Activated CD4-positive, alpha-beta T cell treated with anti-CD3 and anti-CD28 coated beads, Interleukin-2, amount 10 ng/mL, durations not matched to agents 7 days and 5 days (primary cell): ENCODE results near the gene OGFOD3. TPM values are rescaled to one million over a fixed set of nuclear protein-coding genes. Genes with fewer than 3 reads are reported as not detected.
"Not testable (repeated sequence)": the region's sequence is repeated elsewhere in the genome, so short reads cannot be mapped to it uniquely, and the experiment has no call there.

Source experiments
- CTCF ChIA-PET: fragments of 350-600 bp; sonication (Branson Sonifier 250); formaldehyde crosslinking; loops from one replicate; lab custom pipeline; 2021; ENCODE audit warnings: antibody characterized with exemption; lab: Charles Lee
- POLR2A ChIA-PET: fragments of 350-600 bp; sonication (Branson Sonifier 250); formaldehyde crosslinking; loops from one replicate; lab custom pipeline; 2021; ENCODE audit warnings: antibody characterized with exemption; lab: Charles Lee
- DNase-seq: peaks from one replicate; pipeline ENCODE4 v3.0.0-alpha.2; 2020
- H3K27ac Mint-ChIP-seq: one replicate; pipeline ENCODE4 v1.8.0; 2021; ENCODE audit warnings: mild to moderate bottlenecking, moderate library complexity, mixed read lengths
- H3K27me3 Mint-ChIP-seq: one replicate; pipeline ENCODE4 v1.8.0; 2021; ENCODE audit warnings: mixed read lengths
- H3K36me3 Mint-ChIP-seq: one replicate; pipeline ENCODE4 v1.8.0; 2021; ENCODE audit warnings: low read depth, mixed read lengths
- H3K4me1 Mint-ChIP-seq: one replicate; pipeline ENCODE4 v1.8.0; 2021; ENCODE audit warnings: mixed read lengths
- H3K4me3 Mint-ChIP-seq: one replicate; pipeline ENCODE4 v1.8.0; 2021; ENCODE audit warnings: mild to moderate bottlenecking, moderate library complexity, mixed read lengths
- H3K9me3 Mint-ChIP-seq: one replicate; pipeline ENCODE4 v1.8.0; 2021; ENCODE audit warnings: mixed read lengths
- total RNA-seq, 2 experiments: library from RNA; stranded (reverse); gene quantifications; one replicate each; pipeline ENCODE4 v1.2.3, GENCODE V29; 2021

Gene OGFOD3
- total RNA-seq, 2 experiments from 2014 or later = 23.8 to 28.0 TPM

GRCh38 chr17:82355770-82356427, 62.5 kb downstream of the OGFOD3 start:
- CTCF ChIA-PET = no interaction called here
- DNase-seq = no peak
- H3K4me1 Mint-ChIP-seq = peaks cover 9% of the 10 kb centered on the region
- H3K36me3 Mint-ChIP-seq = no peaks in the 10 kb centered on the region
- POLR2A ChIA-PET = interaction anchor here (0.8 kb wide), 1 partner anchor 208 kb away, joined by 3 read pairs; no protein-coding TSS in a partner anchor
- no peaks in the 10 kb centered on the region for H3K9me3 Mint-ChIP-seq
- H3K4me3 Mint-ChIP-seq = no peak overlapping the region
- peaks cover 9% of the 10 kb centered on the region for H3K27me3 Mint-ChIP-seq
- H3K27ac Mint-ChIP-seq = no peak overlapping the region

- Mint-ChIP-seq H3K27ac (no peak overlapping the region), H3K9me3 (no peaks in the 10 kb centered on the region), H3K4me3 (no peak overlapping the region), H3K4me1 (peaks cover 9% of the 10 kb centered on the region), H3K36me3 (no peaks in the 10 kb centered on the region), H3K27me3 (peaks cover 9% of the 10 kb centered on the region)
- ChIA-PET CTCF (no interaction called here), POLR2A (interaction anchor here (0.8 kb wide), 1 partner anchor 209 kb away, joined by 3 read pairs; no protein-coding TSS in a partner anchor)
- DNase-seq = no peak
Measured at GRCh38 chr17:82354804-82355308, 63.5 kb downstream of the OGFOD3 start.

- H3K4me1 Mint-ChIP-seq = peaks cover 6% of the 10 kb centered on the region
- ChIA-PET CTCF (interaction anchor here (0.7 kb wide), 1 partner anchor 139 kb away, joined by 3 read pairs; no protein-coding TSS in a partner anchor), POLR2A (no interaction called here)
- no peak overlapping the region for H3K4me3 Mint-ChIP-seq
- no peak for DNase-seq
- no peaks in the 10 kb centered on the region for H3K9me3 Mint-ChIP-seq
- H3K27ac Mint-ChIP-seq = no peak overlapping the region
- H3K27me3 Mint-ChIP-seq = peaks cover 7% of the 10 kb centered on the region
- H3K36me3 Mint-ChIP-seq = no peaks in the 10 kb centered on the region
Measured at GRCh38 chr17:82353484-82353883, 64.9 kb downstream of the OGFOD3 start.

GRCh38 chr17:82351713-82352488, 66.5 kb downstream of the OGFOD3 start:
- Mint-ChIP-seq H3K36me3 (no peaks in the 10 kb centered on the region), H3K9me3 (no peaks in the 10 kb centered on the region), H3K27me3 (peaks cover 7% of the 10 kb centered on the region), H3K27ac (no peak overlapping the region), H3K4me1 (peaks cover under 1% of the 10 kb centered on the region), H3K4me3 (no peak overlapping the region)
- peak; percentile 89 for DNase-seq
- ChIA-PET POLR2A (no interaction called here), CTCF (interaction anchor here (0.8 to 2.7 kb wide), 9 partner anchors 7 to 321 kb away, joined by 3 to 13 read pairs (median 4); no protein-coding TSS in a partner anchor)

GRCh38 chr17:82351254-82351712, 67.1 kb downstream of the OGFOD3 start:
- POLR2A ChIA-PET = no interaction called here

GRCh38 chr17:82350182-82351030, 68.0 kb downstream of the OGFOD3 start:
- Mint-ChIP-seq H3K36me3 (no peaks in the 10 kb centered on the region), H3K27me3 (peaks cover 5% of the 10 kb centered on the region), H3K4me3 (no peak overlapping the region), H3K27ac (no peak overlapping the region), H3K9me3 (no peaks in the 10 kb centered on the region), H3K4me1 (peaks cover 7% of the 10 kb centered on the region)
- ChIA-PET CTCF (interaction anchor here (0.6 to 2.7 kb wide), 12 partner anchors 12 to 493 kb away, joined by 3 to 13 read pairs (median 3); partner anchors contain the start of gene UTS2R), POLR2A (no interaction called here)
- DNase-seq = peak; percentile 49

More at GRCh38 chr17:82351254-82351712, 67.1 kb downstream of the OGFOD3 start:
- no peak for DNase-seq
- Mint-ChIP-seq H3K4me1 (peaks cover 6% of the 10 kb centered on the region), H3K9me3 (no peaks in the 10 kb centered on the region), H3K27me3 (peaks cover 7% of the 10 kb centered on the region), H3K36me3 (no peaks in the 10 kb centered on the region), H3K4me3 (no peak overlapping the region), H3K27ac (no peak overlapping the region)
- CTCF ChIA-PET = interaction anchor here (0.6 to 2.7 kb wide), 10 partner anchors 12 to 492 kb away, joined by 3 to 13 read pairs (median 4); no protein-coding TSS in a partner anchor

- ChIA-PET POLR2A (interaction anchor here (0.6 kb wide), 1 partner anchor 68 kb away, joined by 3 read pairs; no protein-coding TSS in a partner anchor), CTCF (interaction anchor here (1.1 to 1.2 kb wide), 2 partner anchors 15 to 23 kb away, joined by 3 read pairs; partner anchors contain the start of gene UTS2R)
- Mint-ChIP-seq H3K36me3 (no peaks in the 10 kb centered on the region), H3K9me3 (no peaks in the 10 kb centered on the region), H3K27ac (no peak overlapping the region), H3K4me1 (peaks cover 7% of the 10 kb centered on the region), H3K27me3 (peaks cover 2% of the 10 kb centered on the region), H3K4me3 (no peak overlapping the region)
- DNase-seq = no peak
Measured at GRCh38 chr17:82349287-82349701, 69.1 kb downstream of the OGFOD3 start.

- Mint-ChIP-seq H3K9me3 (no peaks in the 10 kb centered on the region), H3K27ac (no peak overlapping the region), H3K4me1 (peaks cover 7% of the 10 kb centered on the region), H3K36me3 (no peaks in the 10 kb centered on the region), H3K4me3 (no peak overlapping the region), H3K27me3 (peaks cover 2% of the 10 kb centered on the region)
- DNase-seq = no peak
- POLR2A ChIA-PET = no interaction called here
- CTCF ChIA-PET = interaction anchor here (0.5 kb wide), 1 partner anchor 221 kb away, joined by 3 read pairs; no protein-coding TSS in a partner anchor
Measured at GRCh38 chr17:82348866-82349265, 69.5 kb downstream of the OGFOD3 start.

GRCh38 chr17:82348434-82348833, 70.0 kb downstream of the OGFOD3 start:
- Mint-ChIP-seq H3K27ac (peak overlapping the region; percentile 9), H3K27me3 (peaks cover 2% of the 10 kb centered on the region), H3K9me3 (no peaks in the 10 kb centered on the region), H3K4me1 (peaks cover 7% of the 10 kb centered on the region), H3K36me3 (no peaks in the 10 kb centered on the region), H3K4me3 (no peak overlapping the region)
- DNase-seq = no peak
- POLR2A ChIA-PET = no interaction called here
- CTCF ChIA-PET = interaction anchor here (0.5 kb wide), 1 partner anchor 222 kb away, joined by 3 read pairs; no protein-coding TSS in a partner anchor

GRCh38 chr17:82347994-82348393, 70.4 kb downstream of the OGFOD3 start:
- H3K4me1 Mint-ChIP-seq, H3K27ac Mint-ChIP-seq, H3K36me3 Mint-ChIP-seq, H3K27me3 Mint-ChIP-seq, POLR2A ChIA-PET, H3K9me3 Mint-ChIP-seq, DNase-seq, CTCF ChIA-PET, H3K4me3 Mint-ChIP-seq: not testable (repeated sequence)

- ChIA-PET POLR2A (no interaction called here), CTCF (interaction anchor here (1.5 kb wide), 1 partner anchor 16 kb away, joined by 5 read pairs; no protein-coding TSS in a partner anchor)
- Mint-ChIP-seq H3K36me3 (no peaks in the 10 kb centered on the region), H3K27ac (no peak overlapping the region), H3K9me3 (no peaks in the 10 kb centered on the region), H3K4me1 (peaks cover 7% of the 10 kb centered on the region), H3K27me3 (peaks cover 2% of the 10 kb centered on the region), H3K4me3 (no peak overlapping the region)
- no peak for DNase-seq
Measured at GRCh38 chr17:82346342-82347300, 71.8 kb downstream of the OGFOD3 start.
